ENCODE data around the gene GPR62.
"Not testable (repeated sequence)": the region's sequence is repeated elsewhere in the genome, so short reads cannot be mapped to it uniquely, and the experiment has no call there.

The GPR62 gene

DNA sequence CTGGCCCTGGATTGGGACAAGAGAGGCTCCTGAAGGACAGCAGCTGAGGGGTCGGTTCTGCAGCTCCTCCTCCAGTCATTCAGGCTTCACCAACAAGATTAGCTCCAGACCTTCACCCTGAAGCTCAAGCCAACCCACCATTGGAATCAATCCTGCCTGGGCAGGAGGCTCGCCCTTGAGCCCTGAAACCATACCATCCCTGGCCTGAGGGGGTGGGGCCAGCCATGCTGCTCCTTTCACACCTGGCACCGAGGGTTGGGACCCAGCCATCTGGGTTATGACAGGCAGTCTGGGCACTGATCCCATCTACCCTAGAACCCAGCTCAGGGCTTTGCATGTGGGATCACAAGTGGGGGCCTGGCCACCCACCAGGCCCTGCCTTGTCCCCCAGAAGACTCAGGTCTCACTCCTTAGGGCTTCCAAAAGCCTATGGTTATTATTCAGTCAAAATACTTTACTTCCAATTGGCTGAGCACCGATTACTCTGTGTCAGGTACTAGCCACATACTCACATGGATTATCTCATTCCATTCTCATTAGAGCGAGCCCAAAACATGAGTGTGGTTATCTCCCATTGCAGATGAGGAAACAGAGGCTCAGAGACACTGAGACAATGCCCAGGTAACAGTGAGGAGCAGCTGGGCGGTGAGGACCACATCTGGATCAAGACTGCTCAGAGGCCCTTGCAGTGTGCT is 15.6 kb downstream of the GPR62 start:
- DNase-seq (ENCODE audit: low read depth in 2 of 2), result no peak

DNA sequence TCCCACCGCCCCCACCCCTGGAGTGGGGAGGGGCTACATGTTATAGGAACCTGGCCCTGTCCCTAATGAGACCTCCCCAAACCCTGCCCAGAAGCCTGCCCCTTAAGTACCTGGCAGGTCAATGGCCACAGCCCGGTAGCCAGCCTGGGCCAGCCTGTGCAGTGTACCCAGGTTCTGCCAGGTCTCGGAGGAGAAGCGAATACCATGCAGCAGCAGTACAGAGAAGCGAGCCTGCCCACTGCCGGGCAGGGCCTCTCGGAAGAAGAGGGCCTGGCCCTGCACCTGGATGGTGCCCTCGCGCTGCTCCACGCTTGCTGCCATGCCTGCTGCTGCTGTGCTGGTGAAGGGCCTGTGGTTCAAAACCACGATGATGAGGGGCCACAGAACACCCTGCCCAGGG is 16.2 kb downstream of the GPR62 start:
- no peak for DNase-seq (ENCODE audit: low read depth in 2 of 2)

DNA sequence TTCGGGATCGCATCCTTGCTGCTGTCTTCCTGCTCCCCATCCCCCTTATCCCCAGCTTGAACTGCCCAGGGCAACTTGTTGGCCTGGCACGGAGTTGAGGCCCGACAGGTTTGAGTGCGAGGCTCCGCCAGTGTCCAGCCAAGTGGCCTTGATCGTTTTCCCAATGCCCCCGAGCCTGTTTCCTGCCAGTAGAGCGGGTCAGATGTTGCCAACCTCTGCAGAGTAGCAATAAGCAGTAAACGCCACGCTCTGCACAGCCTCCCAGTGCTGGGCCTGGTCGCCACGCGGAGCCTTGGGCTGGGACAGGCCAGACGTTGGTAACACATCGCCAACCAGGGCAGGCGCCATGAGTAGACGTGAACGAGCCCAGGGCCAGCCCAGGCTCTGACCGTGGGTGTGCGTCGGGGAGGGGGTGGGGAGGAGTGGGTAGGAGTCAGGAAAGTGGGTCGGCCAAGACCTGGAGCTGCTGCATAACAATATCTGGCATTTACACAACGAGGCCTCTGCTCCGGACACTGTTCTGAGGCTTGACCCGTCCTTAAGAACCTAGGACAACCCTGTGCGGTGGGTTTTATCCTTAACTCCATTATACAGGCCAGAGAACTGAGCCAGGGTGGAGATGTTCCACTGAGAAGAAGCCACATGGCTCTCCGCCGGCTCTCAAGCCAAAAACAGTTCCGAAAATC is 19.2 kb downstream of the GPR62 start:
- DNase-seq (ENCODE audit: low read depth in 2 of 2), result no peak

DNA sequence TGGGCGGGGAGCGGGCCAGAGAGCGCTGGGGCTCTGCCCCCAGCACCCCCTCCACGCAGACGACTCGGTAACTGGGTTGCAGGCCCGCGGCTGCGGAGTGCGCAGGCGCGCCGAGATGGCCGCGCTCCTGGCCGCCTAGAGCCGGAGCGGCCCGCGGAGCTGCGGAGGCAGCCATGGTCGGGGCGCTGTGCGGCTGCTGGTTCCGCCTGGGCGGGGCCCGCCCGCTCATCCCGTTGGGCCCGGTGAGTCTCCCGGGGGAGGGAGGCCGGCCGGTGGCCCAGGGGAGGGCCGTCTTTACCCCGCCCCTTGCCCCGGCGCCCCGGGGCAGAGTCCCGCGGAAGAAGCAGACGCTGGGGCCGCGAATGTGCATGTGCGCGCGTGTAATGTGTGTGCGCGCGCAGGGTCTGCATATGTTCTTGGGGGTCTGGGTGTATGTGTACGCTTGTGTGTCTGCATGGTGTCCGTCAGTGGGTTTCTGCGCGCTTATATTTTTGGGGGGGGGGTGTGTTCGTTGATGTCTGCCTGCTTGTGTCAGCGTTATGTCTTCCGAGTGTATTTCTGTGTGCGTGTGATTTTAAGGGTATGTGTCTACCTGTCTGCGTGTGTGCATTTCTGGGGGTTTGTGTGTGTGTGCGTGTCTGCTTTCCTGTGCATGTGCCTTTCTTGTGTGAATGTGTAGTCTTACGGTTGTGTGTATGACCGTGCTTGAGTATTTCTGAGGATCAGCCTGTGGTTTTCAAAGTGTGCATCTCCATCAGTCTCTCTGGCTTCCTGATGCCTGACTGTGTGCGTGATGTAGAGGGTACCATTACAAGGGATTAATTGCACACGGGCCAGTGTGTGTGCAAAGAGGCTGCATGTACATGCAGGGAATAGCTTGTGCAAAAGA is 20.0 kb downstream of the GPR62 start, which contains the start of gene ABHD14A:
ABHD14A (plus strand) TSS at position 102 of the 889 bp plus-strand sequence; CDS start at position 174, 72 bp downstream.
- DNase-seq (ENCODE audit: low read depth in 2 of 2), result no peak

DNA sequence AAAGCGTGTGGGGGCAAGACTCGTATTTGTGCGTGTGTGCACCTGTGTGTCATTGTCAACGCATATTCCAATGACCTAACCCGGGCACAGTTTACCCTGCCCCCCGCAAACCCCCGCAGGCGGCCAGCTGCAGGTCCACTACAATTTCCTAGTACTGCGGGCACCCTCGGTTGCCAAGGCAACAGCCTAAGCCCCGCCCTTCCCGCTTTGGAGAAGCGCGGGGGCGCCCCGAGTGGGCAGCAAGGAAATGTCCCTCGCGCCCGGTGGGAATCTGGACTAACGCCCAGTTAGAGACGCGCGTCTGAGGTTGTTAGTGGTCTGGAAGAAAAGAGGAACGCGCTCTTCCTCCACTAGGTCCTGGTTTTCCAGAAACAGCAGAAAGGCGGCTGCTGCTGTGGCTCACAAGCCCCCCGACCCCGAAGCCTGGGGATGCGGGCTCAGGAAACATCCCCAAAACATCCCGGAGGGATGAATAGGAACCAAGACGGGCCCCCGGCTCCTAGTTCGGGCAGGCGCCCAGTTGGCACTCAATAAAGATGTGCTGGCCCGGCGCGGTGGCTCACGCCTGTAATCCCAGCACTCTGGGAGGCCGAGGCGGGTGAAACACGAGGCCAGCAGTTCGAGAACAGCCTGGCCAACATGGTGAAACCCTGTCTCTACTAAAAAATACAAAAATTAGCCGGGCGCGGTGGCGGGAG is 20.8 kb downstream of the GPR62 start:
- DNase-seq (ENCODE audit: low read depth in 2 of 2), result no peak

DNA sequence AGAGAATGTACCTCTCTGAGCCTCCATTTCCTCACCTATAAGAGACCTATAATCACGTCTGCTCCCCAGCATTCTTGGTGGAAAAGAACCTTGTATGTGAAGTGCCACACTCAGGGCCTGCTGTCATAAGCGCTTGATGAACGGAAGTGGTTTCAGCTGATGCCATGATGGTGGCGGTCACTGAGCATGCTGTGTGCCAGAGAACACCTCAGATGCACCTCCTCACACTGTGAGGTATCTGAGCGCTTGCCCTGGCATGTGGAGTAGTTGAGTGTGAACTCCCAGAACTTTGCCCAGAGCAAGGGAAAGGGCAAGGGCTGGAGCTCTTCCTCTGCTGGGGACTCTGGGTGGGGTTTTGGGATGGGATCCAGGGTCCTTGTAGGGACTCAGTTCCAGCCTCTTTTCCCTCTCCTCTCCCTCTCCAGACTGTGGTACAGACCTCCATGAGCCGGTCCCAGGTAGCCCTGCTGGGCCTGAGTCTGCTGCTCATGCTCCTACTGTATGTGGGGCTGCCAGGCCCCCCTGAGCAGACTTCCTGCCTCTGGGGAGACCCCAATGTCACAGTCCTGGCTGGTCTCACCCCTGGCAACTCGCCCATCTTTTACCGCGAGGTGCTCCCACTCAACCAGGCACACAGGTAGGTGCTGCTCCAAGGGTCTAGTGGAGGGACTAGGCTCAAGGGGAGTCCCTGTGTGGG is 22.4 kb downstream of the GPR62 start:
- DNase-seq (ENCODE audit: low read depth in 2 of 2), result no peak

DNA sequence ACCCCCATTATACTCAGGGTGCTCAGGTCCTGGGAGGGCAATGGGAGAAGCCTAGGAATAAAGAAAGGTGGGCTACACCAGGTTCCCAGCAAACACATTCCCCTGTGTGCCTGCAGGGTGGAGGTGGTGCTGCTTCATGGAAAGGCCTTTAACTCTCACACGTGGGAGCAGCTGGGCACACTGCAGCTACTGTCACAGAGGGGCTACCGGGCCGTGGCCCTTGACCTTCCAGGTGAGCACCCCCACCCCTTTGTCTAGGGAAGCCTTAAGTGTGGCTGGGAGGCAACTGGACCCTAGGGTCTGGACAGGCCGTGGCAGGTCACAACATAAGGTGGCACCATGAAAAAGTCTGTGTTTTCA is 22.9 kb downstream of the GPR62 start:
- DNase-seq (ENCODE audit: low read depth in 2 of 2), result no peak

DNA sequence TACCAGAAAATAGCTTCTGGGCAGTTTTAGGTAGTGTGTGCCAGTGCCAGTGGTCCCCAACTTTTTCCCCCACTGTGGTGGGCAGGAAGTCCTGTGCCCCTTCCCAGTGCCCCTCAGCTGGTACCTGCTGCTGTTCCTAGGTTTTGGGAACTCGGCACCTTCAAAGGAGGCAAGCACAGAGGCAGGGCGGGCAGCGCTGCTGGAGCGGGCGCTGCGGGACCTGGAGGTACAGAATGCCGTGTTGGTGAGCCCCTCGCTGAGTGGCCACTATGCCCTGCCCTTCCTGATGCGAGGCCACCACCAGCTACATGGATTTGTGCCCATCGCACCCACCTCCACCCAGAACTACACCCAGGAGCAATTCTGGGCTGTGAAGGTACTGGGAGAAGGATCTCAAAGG is 25.1 kb downstream of the GPR62 start:
- no peak for DNase-seq (ENCODE audit: low read depth in 2 of 2)

DNA sequence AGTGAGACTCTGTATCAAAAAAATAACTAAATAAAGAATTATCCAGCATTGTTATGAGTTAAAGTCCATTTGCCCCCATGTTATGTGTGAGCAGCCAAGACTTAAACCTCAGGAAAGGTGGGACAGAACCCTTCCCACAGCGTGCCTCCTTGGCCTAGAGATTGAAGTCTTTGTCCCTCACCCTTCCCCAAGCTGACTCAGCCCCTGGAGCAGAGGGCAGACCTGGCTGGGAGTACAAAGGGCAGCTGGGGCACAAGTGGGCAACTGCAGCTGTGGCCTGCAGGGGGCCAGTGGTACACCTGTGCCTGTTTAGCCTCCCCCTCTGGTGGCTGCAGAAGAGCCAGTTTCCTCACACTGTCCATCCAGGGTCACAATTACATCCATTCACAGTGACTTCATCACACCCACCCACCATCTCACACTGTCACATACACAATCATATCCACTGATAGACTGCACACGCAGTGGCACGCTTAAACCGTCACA is 27.2 kb downstream of the GPR62 start:
- no peak for DNase-seq (ENCODE audit: low read depth in 2 of 2)

DNA sequence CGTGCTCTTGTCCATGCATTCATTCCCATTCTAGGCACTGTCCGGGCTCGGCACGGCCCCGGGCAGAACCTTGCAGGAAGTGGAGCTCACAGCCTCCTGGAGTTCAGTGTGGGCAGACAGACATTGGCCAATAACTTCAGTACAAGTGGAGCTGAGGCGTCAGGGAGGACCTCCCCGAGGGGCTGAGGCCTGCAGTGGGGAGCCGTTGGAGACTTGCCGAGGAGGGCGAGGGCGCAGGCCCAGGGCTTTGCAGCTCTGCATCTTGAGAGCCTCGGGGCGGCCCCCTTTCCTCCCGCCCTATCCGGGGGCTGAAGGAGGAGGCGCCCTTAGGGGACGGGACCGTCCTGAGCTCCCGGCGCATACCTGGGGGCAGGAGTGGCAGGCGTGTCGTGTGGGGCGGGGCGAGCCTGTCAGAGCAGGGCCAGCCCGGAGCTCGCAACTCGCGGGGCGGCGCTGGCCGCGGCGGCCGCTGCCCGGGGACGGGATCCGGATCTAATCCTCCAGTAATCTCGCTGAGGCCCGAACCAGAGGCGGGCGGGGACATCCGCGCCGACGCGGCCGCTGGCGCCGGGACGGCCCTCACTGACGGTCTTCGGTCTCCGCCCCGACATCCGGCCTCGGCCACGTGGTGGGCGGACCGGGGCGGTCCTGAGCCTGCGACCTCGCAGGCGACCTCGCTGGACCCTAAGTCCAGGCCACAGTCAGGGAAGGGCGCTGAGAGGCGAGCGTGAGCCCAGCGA is 27.8 kb downstream of the GPR62 start, which contains the start of gene ACY1:
ACY1 (plus strand) TSS at position 698 of the 740 bp plus-strand sequence. CDS start 530 bp downstream, outside the sequence.
- no peak for DNase-seq (ENCODE audit: low read depth in 2 of 2)

DNA sequence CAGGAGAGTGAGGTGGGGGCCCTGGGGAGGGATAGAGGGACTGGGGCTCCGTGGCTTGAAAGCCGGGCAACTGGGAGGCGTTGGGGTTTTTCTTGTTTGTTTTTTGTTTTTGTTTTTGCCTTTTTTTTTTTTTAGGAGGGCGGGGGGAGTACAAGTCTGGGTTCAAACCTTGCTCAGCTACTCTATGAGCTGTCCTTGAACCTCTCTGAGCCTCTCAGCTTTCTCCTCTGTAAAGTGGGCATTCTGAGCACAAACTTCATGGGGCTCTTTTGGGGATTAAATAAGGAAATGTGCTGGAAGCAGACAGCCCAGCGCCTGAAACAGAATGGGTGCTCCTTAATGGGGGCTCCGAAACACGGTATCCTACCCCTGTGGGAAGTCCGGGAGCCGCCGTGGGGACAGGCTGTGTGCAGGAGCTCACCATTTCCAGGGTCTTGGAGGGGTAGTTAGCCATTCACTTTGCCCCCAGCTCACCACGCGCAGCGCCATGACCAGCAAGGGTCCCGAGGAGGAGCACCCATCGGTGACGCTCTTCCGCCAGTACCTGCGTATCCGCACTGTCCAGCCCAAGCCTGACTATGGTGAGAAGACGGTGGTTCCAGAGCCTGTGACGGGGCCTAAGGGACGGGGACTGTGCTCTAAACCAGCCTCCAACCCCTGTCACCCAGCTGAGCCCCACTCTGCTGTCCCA is 28.5 kb downstream of the GPR62 start:
- no peak for DNase-seq (ENCODE audit: low read depth in 2 of 2)

DNA sequence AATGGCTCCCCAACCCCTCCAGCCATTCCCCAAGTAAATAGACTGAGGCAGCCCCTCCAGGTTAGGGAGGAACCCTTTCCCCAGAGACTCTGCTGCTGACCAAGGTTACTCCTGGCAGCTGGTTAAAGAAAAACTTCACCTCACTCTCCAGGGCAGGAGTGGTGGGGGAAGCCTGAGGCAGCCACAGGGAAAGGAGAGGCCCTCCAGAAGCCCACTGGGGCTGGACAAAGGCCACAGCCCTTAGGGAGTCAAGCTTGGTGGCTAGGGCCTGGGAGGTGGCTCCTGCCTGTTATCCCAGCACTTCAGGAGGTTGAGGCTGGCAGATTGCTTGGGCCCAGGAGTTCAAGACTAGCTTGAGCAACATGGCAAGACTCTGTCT is 29.1 kb downstream of the GPR62 start:
- DNase-seq (ENCODE audit: low read depth in 2 of 2), result no peak

DNA sequence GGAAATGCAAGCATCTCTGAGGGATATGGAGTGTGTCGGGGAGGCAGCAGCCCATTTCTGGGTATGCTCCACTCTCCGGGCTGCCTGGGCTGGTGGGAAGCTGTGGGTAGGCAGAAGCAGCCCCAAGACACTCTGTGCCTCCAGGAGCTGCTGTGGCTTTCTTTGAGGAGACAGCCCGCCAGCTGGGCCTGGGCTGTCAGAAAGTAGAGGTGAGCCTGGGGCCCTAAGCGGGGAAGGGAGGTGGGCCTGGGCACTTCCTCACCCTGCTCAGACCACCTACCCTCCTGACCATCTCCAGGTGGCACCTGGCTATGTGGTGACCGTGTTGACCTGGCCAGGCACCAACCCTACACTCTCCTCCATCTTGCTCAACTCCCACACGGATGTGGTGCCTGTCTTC is 29.9 kb downstream of the GPR62 start:
- DNase-seq (ENCODE audit: low read depth in 2 of 2), result no peak

DNA sequence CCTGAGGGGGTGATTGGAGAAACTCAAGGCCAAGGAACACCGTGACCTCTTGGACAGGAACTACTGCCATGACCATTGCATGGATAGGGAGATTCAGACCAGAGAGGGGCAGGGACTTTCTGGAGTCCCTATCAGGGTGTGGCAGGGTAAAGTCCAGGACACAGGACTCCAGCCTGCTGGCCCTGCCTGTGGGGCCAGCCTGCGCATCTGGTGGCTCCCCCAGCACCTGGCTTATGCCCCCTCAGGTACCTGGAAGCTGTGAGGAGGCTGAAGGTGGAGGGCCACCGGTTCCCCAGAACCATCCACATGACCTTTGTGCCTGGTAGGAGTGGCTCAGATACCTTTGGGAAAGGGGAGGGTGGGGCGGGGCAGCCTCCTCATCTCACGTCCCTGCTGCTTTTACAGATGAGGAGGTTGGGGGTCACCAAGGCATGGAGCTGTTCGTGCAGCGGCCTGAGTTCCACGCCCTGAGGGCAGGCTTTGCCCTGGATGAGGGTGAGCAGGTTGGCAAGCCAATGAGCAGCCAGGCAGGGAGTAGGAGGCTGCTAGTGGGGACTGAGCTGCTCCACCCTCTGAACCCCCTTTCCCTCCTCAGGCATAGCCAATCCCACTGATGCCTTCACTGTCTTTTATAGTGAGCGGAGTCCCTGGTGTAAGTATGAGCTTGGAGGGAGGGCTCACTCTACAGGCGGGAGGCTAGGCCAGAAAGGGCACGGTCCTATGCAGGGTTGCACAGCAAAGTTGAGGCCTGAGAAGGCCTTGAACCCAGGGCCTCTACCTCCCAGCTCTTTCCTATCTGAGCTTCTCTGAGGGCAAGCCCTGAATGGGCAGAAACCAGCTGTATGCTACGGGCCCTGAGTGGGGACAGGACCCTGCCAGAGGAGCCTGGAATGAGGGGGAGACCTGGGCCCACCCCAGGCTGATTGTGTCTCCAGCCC is 31.1 kb downstream of the GPR62 start:
- no peak for DNase-seq (ENCODE audit: low read depth in 2 of 2)

DNA sequence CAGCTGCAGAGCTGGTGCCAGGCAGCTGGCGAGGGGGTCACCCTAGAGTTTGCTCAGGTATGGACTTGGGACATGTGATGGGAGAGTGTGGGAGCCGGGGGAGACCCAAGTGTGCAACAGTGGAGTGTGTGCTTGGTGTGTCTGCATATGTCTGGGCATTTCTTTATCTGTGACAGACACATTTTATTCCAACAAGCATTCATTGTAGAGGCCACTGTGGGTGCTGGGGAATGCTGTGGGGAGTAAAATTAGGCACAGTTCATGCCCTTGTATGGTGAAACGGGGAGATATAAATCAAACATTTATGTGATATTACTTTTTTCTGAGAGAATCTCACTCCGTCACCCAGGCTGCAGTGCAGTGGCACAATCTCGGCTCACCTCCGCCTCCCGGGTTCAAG is 32.4 kb downstream of the GPR62 start:
- DNase-seq (ENCODE audit: low read depth in 2 of 2), result no peak

DNA sequence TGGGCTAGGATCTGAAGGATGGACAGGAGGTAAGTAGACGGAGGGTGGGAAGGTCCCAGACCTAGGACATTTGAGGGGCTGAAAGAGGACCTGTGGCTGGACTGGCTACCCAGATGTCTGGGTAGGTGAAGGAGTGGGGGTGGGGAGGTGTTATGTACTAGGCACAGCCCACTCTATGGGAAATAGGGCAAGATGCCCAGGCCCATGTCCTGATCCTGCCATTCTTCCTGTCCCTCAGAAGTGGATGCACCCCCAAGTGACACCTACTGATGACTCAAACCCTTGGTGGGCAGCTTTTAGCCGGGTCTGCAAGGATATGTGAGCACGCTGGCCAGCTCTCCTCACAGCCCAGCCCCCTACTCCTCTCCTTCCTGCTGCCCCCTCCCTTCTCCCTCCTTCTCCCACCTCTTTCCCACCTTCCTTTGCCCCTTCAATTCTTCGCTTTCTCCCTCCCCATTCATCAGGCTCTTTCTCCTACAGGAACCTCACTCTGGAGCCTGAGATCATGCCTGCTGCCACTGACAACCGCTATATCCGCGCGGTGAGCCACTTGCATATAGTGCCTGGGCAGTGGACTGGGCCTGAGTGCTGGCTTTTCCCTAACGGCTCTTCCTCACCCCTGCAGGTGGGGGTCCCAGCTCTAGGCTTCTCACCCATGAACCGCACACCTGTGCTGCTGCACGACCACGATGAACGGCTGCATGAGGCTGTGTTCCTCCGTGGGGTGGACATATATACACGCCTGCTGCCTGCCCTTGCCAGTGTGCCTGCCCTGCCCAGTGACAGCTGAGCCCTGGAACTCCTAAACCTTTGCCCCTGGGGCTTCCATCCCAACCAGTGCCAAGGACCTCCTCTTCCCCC is 33.3 kb downstream of the GPR62 start:
- DNase-seq (ENCODE audit: low read depth in 2 of 2), result no peak

DNA sequence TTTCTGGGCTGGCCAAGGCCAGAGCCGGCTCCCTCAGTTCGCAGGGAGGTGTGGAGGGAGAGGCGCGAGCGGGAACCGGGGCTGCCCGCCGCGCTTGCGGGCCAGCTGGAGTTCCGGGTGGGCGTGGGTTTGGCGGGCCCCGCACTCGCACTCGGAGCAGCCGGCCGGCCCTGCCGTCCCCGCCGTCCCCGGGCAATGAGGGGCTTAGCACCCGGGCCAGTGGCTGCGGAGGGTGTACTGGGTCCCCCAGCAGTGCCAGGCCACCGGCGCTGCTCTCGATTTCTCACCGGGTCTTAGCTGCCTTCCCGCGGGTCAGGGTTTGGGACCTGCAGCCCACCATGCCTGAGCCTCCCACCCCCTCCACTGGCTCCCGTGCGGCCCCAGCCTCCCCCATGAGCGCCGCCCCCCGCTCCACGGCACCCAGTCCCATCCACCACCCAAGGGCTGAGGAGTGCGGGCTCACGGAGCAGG is 35.4 kb downstream of the GPR62 start:
- DNase-seq (ENCODE audit: low read depth in 2 of 2), result not testable (repeated sequence)
